Thyroid gland (tissue), 4 donors: ENCODE measurements around the gene FRMD4A.

Source experiments
- CTCF ChIP-seq, 6 experiments: fragments of 200-600 bp in 3 of 6; fragments of 450-650 bp in 3 of 6; sonication (generic) in 3 of 6; IDR thresholded peaks; one replicate each; pipeline ENCODE4 v1.5.1; 2016 to 2019; ENCODE audit warnings: antibody characterized with exemption in 6 of 6, mild to moderate bottlenecking in 2 of 6, inconsistent platforms in 1 of 6, moderate library complexity in 1 of 6
- POLR2A ChIP-seq, 2 donors: fragments of 450-650 bp; IDR thresholded peaks; one replicate each; pipeline ENCODE4 v1.6.1; 2017; ENCODE audit warnings: antibody characterized with exemption in 2 of 2, mild to moderate bottlenecking in 2 of 2, moderate library complexity in 1 of 2

DNA sequence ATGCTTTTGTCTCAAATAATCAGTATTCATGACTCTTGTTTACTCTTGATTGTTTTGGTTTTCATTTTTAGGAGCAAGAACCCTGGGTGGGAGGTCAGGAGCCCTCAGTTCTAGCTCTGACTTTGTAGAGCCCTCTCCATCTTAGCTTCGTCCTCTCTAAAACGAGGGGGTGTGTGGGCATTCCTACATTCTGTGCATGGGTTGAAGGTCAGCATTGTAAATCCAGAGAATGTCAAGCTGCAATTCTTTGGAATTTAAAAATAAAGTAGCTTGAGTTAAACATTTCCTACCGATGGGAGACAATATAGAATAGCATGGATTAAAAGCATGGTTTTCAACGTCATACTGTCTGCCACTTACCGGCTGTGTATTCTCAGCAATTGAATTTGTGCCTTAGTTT lies 615.6 kb downstream of the FRMD4A start:
- TF ChIP-seq CTCF (IDR thresholded peaks at IDR 0.05) (no peak), POLR2A (IDR thresholded peaks at IDR 0.05) (no peak)
